HG02798 (cell line): ENCODE data around the gene RIBC2.
"Not testable (repeated sequence)": the region's sequence is repeated elsewhere in the genome, so short reads cannot be mapped to it uniquely, and the experiment has no call there.

Source experiments
- ATAC-seq: cut with Tn5 transposase; IDR thresholded peaks from one replicate; pipeline ENCODE4 v1.9.1; 2021; ENCODE audit warnings: mild to moderate bottlenecking; ENCODE audit not compliant: unreplicated experiment, poor library complexity

The RIBC2 gene

GRCh38 chr22:45423524-45423923 is 10.0 kb downstream of the RIBC2 start:
- no peak for ATAC-seq

- ATAC-seq = no peak
These were observed 10.8 kb downstream of the RIBC2 start for GRCh38 chr22:45424241-45424731.

- ATAC-seq = no peak
These were observed 11.6 kb downstream of the RIBC2 start for GRCh38 chr22:45425101-45425500.

- no peak for ATAC-seq
These were observed 12.2 kb downstream of the RIBC2 start for GRCh38 chr22:45425531-45426265.

GRCh38 chr22:45426387-45426786 is 12.9 kb downstream of the RIBC2 start:
- ATAC-seq = no peak

DNA sequence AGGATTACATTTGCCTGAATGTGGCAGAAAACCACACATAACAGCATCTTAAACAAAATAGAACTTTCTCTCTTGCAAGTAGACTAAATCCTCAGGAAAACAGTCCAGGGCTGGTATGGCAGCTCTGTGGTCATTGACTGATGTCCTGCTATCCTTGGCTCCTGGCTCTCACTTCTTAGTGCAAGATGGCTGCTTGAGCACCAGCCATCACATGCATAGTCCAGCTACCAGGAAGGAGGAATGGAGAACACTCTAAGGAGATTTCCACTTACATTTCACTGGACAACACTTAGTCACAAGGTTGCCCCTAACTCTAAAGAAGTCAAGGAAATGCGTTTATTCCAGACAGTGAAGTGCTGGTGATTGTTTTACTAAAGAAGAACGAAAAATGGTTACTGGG is 13.6 kb downstream of the RIBC2 start:
- ATAC-seq = no peak

DNA sequence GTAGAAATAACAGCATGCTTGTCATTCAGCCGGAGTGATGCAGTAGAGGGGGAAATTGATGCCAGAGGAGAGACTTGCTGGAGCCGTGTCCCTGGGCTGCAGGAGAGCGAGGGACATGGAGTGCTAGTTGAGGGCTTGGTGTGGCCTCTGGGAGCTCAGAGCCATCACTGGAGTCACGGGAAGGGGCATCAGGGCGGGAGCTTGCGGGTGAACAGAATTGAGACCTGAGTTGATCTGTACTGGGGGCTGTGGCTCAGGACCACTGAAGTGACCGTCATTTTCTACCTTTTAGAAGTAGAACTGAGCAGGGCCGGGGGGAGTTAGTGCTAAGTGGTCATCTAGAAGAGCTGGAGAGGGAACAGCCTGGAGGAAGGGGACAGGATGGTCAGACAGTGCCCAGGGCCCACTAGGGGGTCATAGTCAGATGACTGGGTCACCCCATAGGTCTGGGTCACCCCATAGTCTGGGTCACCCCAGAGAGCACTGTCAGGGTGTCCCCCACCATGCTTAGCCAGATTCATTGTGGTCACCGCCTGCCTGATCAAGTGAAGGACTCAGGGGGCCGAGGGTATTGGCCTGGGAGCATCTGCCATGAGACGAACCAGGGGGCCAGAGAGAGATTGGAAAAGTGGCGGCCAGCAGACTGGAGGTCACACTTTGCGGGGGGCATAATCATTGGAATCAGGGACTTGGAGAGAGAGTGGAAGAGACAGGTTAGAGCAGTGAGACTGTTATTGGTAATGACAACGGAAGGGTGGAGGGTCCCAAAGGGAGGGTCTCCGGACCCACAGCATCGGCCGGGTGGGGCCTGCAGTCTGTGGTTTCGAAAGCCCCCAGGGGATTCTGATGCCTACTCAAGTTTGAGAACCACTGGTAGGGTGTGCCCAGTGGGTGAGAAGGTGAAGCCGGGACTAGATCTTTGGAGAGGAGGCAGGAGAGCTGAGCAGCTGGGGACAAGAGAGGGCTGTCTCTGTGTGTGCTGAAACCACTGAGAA is 15.2 kb downstream of the RIBC2 start:
- ATAC-seq = no peak

DNA sequence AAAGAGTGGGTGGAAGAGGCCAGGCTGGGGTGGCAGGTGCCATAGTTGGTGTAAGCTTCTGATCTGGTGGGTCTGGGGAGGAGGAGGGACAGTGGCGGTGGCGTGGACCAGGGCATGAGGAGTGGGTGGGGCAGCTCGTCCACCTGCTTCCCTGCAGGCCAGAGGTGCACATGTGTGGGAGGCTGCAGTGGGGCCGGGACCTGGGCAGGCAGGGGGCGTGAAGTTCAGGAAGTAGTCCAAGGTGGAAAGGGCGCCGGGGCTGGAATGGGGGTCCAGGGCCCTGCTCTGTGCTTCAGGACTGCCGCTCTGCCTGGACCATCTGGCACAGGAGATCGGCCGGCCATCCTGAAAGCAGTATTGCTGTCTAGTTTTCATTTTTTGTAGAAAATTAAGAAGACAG is 15.9 kb downstream of the RIBC2 start:
- no peak for ATAC-seq

DNA sequence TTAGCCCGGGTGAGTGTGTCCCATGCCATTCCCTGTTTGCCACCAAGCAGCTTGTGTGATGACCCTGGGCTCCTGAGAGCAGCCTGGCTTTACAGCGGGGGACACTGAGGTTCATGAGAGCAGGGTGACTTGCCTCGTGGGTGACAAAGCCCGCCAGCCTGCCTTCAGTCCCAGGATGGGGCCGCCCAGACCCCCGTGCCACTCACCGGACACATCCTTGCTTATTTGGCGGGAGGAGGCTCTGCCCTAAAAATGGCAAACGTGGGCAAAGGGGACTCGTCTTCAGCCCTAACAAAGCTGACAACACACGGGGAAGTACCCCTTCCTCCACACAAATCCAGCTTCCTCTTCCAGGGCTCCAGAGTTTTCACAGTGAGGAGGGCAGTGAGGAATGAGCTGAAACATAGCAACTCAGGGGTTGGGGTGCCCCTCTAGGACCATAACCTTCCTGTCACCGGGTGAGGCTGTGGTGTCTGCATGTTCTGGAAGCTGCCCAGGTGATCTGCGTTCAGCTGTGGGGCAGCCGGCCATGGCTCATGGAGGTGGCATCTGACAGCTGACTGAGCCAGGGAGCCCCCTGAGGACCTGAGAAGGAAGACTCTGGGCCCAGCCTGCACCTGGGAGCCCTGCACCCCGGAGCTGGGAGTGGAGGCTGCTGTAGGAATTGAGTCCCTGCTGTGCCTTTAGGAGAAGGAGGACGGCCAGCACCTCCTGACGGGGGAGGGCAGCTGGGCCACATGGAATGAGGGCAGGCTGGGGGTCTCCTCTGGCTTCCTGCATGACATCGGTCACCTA is 16.7 kb downstream of the RIBC2 start:
- ATAC-seq = no peak

DNA sequence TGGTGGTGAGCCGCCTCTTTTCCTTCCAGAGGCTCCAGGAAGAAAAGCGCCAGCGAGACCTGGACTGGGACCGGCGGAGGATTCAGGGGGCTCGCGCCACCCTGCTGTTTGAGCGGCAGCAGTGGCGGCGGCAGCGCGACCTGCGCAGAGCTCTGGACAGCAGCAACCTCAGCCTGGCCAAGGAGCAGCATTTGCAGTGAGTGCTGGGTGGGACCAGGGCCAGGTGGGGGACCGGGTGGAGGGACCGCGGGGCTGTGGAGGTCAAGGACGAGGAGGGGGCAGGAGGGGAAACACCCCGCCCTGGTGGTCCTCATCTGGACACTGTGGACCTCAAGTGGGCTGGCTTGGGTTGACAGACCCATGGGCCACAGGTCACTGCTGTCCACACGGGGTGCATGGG is 17.4 kb downstream of the RIBC2 start:
- no peak for ATAC-seq

- ATAC-seq = no peak
These were observed 21.5 kb downstream of the RIBC2 start for GRCh38 chr22:45434981-45435380.

DNA sequence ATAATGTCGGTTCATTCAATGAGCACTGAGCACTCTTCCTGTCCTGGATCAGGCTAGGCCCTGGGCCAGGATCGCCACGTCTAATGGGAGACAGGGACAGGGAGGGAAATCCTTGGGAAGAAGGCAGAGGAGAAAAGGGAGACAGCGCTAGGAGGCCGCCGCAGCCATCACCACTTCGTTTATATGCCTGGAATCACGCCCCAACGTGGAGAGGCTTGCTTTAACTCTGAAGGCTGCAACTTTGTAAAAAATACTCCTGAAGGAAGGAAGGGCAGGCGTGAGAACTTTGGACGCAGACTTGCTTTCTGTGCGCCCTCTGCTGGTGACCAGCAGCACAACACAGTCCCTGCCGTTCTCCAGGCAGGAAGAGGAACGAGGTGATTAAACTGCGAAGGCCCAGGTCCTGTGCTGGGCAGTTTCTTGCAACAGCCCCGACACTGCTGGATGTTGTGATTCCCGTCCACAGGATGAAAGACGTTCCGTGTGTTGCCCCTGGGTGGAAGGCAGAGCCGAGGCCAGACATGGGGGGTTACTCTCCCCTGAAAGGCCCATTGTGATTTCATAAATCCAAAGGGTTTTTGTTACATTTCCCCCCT is 22.1 kb downstream of the RIBC2 start:
- no peak for ATAC-seq

DNA sequence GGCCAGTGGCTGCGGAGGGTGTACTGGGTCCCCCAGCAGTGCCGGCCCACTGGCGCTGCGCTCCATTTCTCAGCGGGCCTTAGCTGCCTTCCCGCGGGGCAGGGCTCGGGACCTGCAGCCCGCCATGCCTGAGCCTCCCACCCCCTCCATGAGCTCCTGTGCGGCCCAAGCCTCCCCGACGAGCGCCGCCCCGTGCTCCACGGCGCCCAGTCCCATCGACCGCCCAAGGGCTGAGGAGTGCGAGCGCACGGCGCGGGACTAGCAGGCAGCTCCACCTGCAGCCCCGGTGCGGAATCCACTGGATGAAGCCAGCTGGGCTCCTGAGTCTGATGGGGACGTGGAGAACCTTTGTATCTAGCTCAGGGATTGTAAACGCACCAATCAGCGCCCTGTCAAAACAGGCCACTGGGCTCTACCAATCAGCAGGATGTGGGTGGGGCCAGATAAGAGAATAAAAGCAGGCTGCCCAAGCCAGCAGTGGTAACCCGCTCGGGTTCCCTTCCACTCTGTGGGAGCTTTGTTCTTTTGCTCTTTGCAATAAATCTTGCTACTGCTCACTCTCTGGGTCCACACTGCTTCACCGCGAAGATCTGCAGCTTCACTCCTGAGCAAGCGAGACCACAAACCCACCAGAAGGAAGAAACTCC is 23.5 kb downstream of the RIBC2 start:
- not testable (repeated sequence) for ATAC-seq

- ATAC-seq = no peak
These were observed 24.8 kb downstream of the RIBC2 start for GRCh38 chr22:45438336-45438735.

GRCh38 chr22:45440688-45441087 is 27.2 kb downstream of the RIBC2 start:
- not testable (repeated sequence) for ATAC-seq

- ATAC-seq = no peak
These were observed 27.6 kb downstream of the RIBC2 start for GRCh38 chr22:45441138-45441537.

DNA sequence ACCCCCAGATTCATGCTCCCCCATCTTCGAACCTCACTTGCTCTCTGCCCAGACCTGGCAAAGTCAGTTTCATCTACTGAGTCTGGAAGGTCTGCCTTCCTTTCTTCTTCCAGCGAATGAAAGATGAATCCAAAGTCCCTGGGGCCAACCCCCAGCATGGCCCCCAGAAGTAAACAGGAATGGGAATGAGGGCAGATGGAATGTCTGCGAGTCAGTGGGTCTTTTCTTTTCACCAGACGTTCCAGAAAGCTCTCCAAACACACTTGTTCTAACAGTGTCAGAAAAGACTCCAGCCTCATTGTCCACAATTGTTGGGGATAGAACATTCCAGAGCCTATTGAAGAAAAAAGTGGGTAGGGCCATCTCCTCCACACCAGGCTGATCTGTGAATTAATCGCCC is 28.6 kb downstream of the RIBC2 start:
- no peak for ATAC-seq

DNA sequence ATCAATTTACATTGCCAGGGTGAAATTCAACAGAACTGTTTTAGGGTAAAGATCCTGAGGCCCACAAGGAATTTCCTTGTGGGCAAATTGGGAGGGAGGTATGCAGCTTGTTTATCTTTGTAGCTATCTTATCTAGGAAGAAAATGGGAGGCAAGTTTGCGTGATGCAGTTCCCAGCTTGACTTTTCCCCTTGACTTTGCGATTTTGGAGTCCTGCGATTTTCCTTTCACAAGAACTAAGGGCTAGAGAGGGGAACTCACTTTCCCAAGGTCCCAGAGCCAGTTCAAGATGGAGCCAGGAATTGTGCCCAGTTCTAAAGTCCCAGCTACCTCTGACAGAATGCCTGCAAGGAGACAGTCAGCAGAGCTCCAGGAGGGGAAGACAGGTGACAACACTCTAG is 30.7 kb downstream of the RIBC2 start:
- no peak for ATAC-seq

DNA sequence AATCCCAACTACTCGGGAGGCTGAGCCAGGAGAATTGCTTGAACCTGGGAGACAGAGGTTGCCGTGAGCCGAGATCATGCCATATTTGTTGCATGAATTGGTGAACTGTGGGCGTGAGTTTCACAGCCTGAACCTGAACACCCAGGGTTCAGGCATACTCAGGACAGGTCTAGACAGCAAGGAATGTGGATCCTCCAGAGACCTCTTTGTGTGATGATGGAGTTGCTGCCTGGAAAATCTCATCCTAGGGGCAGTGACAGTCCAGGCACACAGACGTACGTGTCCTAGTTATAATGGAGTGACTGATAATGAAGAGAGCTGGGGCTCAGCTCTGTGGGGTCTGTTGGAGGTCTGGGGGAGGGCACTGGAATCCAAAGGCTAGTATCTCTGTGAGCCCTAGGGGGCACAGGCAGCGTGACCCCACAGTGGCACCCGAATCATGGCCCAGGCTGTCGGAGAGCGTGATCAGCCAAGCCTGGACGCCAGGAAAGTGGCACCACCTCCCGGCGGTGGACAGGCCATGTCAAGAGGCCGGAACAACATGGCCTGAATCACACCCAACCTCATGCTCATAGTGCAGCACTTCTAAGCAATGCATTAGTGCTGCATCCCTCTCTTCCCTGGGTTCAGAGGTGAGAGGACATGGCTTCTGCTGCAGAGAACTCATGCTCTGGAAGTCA is 31.7 kb downstream of the RIBC2 start:
- no peak for ATAC-seq
